ENCODE measurements around the gene MED7.
"Not testable (repeated sequence)": the region's sequence is repeated elsewhere in the genome, so short reads cannot be mapped to it uniquely, and the experiment has no call there.

The MED7 gene, protein sequence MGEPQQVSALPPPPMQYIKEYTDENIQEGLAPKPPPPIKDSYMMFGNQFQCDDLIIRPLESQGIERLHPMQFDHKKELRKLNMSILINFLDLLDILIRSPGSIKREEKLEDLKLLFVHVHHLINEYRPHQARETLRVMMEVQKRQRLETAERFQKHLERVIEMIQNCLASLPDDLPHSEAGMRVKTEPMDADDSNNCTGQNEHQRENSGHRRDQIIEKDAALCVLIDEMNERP

DNA sequence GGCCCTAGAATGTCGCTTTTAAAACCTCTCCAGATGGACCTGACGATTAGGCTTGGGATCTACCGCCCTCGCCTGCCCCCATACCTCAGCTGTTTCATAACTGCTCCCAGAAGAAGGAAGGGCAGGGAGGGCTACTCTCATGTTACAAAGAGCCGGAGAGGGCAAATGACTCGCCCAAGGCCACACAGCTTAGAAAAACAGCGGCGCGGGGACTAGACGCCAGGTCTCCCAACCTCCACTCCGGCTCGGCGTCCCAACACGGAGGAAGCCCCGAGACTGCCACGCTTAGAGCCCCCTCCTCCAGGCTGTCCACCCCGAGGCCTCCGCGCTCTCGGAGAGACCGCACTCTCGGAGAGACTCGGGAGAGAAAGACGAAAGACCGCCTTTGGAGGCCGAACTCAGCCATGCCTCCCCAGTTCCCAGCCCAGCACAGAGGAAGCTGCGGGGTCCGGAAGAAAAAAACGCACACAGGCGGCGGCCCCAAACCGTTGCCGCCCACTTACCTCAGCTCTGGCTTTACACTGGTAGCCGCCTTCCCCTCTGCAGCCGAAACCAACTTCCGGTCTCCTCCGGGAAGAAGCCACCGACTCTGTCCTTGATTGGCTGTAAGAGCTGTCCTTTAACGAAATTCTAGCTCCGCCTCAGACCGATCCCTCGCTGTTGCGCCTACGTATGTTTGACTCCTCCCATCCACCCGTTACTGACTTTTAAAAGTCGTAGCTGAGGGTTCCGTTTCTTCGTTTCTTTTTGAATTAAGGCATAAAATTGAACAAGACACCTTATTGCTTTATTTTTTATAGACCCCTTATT, at the start of gene MED7:
TSS of gene MED7 (minus strand) at position 549 of the 810 bp plus-strand sequence. CDS start 3,434 bp downstream, outside the sequence.
- in situ Hi-C loops (cut with MboI; ENCODE audit: low sequenced_read_pairs), result no loop called here

DNA sequence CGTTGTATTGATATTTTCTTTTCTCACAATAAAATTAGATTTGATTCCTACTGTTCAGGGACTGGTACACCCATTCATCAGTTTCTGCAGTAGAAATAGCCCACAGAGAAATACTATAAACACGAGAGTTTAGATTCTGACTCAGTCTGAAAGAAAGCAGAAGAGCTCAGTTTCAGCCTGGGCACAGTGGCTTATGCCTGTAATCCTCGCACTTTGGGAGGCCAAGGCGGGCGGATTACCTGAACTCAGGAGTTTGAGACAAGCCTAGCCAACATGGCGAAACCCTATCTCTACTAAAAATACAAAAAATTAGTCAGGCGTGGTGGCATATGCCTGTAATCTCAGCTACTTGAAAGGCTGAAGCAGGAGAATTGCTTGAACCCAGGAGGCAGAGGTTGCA, 46.6 kb upstream of the MED7 start:
- in situ Hi-C loops (cut with MboI; ENCODE audit: low sequenced_read_pairs), result no loop called here

DNA sequence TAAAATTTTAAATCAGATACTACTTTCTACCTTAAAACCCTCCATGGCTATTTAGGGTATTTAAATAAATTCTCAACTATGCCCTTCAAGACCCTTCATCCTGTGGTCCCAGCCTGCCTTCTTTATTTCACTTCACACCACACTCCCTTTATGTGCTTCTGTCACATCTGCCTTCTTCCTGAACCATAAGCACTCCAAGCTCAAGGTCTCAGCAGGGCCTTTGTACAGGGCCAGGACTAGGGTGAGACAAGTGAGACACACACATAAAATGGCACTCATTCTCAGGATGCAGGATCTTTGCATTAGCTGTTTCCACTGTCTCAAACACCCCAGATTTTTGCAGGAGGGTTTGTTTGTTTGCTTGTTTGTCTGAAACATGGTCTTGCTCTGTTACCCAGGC, 45.6 kb upstream of the MED7 start:
- in situ Hi-C loops (cut with MboI; ENCODE audit: low sequenced_read_pairs), result no loop called here

DNA sequence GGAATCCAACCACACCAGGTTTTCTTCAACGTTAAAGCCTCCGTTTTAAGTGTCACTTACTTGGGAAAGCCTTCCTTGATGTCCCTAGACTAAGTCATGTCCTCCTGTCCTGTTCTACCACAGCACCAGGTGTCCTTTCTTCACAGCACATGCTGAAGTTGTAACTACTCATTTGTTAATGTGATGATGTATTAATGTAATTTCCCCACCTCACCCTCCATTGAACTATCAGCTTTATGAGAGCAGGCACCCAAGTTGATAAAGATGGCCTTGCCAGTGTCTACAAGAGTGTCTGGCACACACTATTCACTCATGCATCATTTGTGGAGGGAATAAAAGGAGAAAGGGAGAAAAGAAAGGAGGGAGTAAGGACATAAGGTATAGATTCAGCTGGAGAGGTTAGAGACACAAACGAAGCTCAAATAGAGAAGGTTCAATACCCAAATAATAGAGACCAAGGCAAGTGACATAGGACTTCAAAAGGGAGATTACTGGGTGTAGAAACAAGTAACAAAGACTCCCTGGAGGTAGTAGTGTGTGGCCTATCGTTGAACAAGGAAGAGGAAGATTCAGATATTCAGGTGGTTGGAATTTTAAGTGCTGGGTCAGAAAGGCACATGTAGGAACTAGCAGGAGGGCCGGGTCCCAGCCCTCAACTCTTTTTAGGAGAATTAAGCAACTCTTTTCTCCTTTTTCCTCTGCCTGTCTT, 44.5 kb upstream of the MED7 start:
- in situ Hi-C loops (cut with MboI; ENCODE audit: low sequenced_read_pairs), result no loop called here

DNA sequence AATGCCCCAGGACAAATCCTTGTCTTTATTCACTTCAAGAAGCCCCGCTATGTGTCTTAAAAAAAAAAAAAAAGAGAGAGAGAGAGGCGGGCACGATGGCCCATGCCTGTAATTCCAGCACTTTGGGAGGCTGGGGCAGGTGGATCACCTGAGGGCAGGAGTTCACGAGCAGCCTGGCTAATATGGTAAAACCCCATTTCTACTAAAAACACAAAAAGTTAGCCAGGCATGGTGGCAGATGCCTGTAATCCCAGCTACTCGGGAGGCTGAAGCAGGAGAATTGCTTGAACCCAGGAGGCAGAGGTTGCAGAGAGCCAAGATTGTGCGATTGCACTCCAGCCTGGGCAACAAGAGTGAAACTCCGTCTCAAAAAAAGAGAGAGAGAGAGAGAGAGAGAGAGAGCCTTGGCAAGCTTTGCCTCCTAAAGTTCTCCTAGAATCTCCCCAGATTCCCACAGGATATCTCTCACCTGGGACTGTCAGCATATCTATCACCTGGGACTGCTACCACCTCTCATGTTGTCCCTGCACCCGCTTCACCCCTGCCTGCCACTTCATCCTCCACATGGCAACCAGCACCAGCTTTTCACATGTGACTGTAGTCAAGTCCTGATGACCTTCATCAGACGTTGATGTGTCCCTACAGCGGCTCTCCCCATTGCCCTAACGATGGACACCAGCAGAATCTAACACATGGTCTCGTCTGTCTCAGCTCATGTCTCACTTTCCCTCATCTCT, 43.8 kb upstream of the MED7 start:
- in situ Hi-C loops (cut with MboI; ENCODE audit: low sequenced_read_pairs), result no loop called here

DNA sequence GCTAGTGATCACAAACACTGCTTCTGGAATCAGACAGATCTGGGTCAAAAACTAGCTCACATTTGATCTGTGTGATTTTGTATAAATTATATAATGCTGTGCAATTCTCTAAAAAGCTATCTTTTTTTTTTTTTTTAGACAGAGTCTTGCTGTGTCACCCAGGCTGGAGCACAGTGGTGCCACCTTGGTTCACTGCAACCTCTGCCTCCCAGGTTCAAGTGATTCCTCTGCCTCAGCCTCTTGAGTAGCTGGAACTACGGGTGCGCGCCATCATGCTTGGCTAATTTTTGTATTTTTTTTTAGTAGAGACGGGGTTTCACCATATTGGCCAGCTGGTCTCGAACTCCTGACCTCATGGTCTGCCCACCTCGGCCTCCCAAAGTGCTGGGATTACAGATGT, 42.5 kb upstream of the MED7 start:
- in situ Hi-C loops (cut with MboI; ENCODE audit: low sequenced_read_pairs), result not testable (repeated sequence)

DNA sequence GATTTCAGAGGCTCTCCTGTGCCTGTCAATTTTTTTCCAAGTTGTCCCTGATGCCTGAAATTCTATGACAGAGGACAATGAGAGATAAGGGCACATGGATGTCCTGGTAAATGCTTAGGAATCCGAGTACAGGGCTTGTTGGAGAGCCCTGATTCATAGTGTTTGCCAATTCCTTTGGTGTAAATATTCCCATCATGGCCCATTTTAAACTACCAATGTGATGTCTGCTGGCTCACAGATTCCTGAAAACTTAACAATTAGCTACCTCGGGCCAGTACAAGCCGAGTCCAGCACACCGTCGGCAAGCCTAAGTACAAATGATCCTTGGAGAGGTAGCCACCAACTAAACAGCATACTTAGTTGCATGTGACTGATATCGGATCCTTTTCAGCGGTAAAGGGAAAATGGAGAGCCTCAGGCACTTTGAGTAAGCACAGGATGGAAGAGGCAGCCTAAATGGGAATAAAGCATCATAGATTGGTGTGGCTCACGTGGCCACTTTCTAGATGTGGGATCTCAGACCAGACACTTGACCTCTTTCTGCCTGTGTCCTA, 41.5 kb upstream of the MED7 start:
- in situ Hi-C loops (cut with MboI; ENCODE audit: low sequenced_read_pairs), result no loop called here

DNA sequence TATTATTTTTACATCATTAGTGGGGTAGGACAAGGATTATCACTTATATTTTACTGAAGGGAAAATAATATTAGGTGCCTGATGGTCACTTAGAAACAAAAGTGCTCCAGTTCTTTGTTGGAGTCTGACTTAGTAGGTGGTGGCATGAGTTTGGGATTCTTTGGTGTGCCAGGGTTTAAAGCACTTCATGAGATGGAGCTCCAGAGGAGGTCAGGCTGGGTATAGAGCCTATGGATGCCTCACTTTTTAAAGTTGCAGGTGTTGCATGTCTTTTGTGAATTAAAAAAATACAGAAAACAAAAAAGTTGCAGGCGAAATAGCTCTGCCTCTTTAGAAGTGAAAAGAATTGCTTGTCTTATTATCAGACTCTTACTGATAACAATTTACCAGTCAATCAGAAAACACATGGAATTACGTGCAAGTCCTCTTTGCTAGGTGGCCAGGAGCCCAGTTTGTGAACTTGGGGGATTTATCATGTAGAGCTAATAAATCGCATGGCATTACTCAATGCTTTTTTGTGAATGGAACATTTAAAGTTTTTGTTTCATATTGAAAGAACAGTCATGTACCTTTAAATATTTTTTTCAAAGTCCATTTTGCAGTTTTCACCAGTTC, 39.6 kb upstream of the MED7 start:
- in situ Hi-C loops (cut with MboI; ENCODE audit: low sequenced_read_pairs), result no loop called here

DNA sequence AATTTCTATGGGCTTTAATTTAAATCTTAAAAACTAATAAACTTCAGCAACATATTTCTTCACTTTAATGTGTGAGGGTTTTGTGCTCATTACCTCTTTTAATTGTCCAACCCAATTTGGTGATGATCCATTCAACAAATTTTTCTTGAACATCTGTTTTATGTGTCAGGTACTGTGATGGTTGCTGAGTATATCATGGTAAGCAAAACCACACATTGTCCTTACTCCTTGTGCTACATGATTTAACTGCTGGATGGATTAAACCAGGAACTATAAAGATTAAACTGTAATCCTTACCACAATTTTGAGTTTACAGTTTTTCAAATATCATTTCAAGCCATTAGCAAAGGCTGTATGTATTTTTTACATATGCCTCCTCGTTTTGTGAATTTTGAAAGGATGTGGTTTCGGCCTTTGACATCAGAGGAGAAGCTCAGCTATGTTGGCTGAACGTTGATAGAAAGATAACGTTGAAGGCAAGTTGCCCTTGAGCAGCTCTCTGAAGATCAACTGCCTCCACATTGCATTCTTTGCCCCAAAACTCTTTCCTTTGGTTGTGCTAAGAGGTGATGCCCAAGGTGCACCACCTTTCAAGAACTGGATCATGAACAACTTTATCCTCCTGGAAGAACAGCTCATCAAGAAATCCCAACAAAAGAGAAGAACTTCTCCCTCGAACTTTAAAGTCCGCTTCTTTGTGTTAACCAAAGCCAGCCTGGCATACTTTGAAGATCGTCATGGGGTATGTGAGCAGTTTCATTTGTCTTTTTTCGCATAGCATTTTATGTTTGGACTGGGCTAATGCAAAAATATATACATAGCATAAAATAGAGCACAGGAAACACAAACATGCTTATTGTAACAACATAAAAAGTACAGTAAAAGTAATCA, 38.0 kb upstream of the MED7 start, which contains the start of gene ITK:
TSS of gene ITK (plus strand) at position 467 of the 891 bp plus-strand sequence. CDS start at position 605, 138 bp downstream.
- in situ Hi-C loops (cut with MboI; ENCODE audit: low sequenced_read_pairs), result no loop called here

DNA sequence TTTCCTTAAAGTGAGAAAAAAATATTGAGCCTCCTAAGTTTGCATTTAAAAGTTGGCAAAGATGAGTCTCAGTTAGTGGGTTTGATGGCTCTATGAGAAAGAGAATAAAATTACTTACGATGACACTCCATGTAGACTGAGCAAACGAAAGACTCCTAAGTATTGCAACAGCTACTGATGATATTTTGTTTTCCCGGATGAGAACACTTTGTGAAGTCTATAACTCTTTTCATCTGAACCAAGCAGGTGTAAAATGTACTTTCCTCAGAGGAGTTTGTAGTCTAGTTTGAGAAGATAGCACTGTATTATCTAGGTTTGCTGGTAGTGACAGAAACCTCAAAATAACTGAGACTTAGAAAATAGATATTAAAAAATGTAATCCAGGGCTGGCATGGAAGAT, 36.3 kb upstream of the MED7 start:
- in situ Hi-C loops (cut with MboI; ENCODE audit: low sequenced_read_pairs), result no loop called here

DNA sequence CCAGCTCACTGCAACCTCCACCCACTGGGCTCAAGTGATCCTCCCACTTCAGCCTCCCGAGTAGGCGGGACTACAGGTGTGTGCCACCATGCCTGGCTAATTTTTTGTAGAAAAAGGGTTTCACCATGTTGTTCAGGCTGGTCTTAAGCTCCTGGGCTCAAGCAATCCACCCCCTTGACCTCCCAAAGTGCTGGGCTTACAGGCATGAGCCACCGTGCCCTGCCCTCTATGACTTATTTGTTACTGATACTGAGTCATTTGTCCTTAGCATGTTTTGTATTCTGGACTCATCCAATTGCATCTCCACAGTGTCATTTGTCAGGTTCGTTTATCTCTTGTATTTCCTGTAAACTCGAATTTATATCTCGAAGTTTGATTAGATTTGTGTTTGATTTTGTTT, 35.3 kb upstream of the MED7 start:
- in situ Hi-C loops (cut with MboI; ENCODE audit: low sequenced_read_pairs), result no loop called here

DNA sequence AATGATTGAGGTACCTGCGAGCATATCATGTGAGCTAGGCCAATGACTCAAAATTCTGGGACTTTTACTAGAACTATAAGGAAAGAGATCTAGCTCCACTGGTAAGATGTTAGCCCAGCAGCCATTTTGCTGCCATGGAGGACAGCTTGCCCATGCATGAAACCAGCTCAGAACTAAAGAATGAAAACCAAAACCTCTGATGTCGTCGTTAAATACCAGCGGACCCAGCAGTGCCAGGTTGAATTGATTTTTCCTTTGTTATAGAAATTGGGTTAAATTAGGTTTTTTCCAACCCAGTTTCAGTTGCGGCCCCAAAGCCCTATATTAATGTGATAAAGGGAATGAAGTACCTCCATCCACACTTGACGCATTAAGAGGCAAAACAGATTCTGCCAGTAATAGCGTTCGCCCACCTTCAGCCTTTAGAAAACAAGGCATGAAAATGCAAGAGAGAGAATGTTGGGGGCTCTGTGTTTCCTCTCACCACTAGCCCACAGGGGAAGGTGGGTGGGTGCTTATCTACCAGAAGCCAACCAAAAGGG, 32.5 kb upstream of the MED7 start:
- in situ Hi-C loops (cut with MboI; ENCODE audit: low sequenced_read_pairs), result no loop called here

DNA sequence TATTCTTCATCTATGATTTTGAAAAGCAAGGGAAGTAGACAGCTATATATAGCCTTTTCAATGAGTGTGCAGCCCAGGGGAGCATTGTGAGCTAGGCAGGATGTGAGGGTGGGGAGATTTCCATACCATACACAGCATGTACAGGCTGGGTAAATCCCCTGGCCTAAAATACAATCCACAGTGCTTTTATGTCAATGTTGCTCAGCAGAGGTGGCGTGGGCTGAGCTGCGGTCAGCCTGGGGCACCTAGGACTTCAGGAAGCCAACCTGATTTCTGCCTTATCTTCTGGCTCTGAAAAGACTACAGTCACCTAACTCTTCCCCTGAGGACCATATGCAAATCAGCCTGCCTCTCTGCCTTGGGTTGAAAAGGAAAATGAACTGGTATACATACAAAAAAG, 29.7 kb upstream of the MED7 start:
- in situ Hi-C loops (cut with MboI; ENCODE audit: low sequenced_read_pairs), result no loop called here

DNA sequence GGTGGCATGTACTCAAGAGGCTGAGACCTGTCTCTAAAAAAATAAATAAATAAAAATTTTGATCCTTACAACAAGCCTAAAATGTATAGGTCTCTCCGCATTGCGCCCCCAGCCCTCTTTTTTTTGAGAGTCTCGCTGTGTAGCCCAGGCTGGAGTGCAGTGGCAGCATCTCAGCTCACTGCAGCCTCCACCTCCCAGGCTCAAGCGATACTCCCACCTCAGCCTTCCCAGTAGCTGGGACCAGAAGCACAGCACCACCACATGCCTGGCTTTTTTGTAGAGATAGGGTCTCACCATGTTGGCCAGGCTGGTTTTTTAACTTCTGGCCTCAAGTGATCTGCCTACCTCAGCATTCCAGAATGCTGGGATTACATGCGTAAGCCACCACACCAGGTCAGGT, 25.6 kb upstream of the MED7 start:
- in situ Hi-C loops (cut with MboI; ENCODE audit: low sequenced_read_pairs), result no loop called here

DNA sequence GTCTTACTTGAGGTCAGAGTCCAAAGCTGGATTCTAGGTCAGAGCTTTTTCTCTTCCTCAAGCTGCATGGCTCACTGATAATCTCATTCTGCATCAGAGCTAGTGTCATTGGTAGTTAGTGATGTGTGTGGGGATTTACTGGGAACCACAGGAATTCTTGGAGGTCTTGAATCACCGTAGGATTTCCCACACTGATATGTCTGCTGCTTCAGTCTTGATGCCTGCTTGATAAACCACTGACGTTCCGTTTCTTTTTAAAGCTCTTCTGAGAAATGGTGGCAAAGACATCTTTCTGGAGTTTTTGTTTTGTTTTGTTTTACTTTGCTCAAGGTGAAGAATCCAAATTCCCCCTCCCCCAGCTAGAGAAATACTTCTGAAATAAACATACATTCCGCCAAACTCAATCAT, 24.6 kb upstream of the MED7 start:
- in situ Hi-C loops (cut with MboI; ENCODE audit: low sequenced_read_pairs), result no loop called here

DNA sequence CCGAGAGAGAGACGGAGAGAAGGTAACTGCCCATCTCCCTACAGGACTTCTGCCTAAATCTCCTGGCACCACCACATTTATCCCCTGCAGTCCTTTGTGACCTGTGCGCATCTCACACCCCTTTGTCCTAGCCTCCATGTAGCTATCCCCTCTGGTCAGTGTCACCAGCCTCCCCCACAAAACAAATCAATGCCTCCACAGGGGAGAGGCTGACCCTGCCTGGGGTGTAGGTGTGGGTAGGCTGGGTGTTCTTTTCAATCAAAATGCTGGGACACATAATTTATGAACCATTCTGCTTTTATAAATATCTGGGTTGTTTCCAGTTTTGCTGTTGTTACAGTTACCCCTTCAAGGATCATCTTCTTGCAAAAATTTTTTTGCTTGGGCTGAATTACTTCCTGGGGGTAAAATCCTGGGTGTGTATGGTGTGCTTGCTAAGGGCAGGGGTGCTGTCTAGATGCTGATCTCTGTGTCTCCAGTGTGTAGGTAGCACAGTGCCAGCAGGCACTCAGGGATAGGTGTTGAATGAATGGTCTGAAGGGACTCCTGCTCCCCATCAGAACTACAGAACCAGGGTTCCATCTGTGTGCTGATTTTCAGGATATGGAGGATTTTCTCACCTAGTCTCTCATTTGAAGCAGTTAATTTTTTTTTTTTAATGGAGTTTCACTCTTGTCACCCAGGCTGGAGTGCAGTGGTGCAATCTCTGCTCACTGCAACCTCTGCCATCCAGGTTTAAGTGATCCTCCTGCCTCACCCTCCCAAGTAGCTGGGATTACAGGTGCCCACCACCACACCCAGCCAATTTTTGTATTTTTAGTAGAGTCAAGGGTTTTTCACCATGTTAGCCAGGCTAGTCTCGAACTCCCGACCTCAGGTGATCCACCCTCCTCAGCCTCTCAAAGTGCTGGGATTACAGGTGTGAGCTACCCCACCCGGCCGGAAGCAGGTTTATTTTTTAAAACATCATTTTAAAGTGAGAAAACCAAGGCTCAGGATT, 23.8 kb upstream of the MED7 start, which contains the start of gene GARIN3:
TSS of gene GARIN3 (minus strand) at position 51 of the 1,000 bp plus-strand sequence. CDS start 96 bp downstream, outside the sequence.
- in situ Hi-C loops (cut with MboI; ENCODE audit: low sequenced_read_pairs), result no loop called here

DNA sequence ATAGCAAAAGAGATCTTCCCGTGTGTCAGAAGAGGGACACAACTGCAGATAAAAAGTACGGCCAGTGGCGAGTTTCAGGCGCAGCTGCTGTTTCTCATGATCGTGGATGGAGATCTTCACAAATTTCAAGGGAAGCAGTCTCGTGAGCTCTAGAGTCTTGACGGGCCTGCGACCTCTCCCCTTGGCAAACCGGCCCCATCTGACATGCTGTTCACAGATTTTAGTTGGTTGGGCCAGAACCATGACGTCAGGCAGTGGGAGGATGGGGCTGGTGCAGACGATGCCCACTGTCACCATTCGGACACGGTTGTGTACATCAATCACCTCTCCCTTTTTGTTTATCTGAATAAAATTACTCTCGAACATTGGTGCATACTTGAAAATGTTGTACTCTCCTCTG, 23.0 kb upstream of the MED7 start:
- in situ Hi-C loops (cut with MboI; ENCODE audit: low sequenced_read_pairs), result no loop called here

DNA sequence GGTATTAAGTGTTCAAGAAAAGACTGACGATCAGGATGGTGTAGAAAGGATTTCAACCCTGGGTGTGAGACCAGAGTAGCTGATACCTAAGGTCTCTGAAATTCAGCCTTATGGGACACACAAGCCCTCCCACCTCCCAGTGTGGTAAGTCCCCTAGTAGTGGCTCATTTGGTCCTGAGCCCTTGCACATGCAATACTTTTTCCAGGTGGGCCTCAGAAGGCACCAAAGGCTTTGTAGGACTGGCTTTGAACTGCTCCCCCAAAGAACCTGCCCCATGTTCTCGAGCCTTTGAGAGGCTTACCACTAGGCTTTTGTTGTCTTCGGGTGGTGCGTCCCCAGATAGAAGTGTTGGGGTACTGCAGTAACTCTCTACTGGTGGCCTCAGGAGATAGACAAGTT, 22.6 kb upstream of the MED7 start:
- in situ Hi-C loops (cut with MboI; ENCODE audit: low sequenced_read_pairs), result no loop called here

Measured in hTERT RPE-1 (cell line).